ENCODE measurements around the gene TNKS1BP1. TPM values are rescaled to one million over a fixed set of nuclear protein-coding genes. Genes with fewer than 3 reads are reported as not detected.

The TNKS1BP1 gene
- total and polyA plus RNA-seq, 2 of the 8 experiments (the other 6 are each of a cell fraction or from before 2014, with no cell fraction given), result 50.0 to 122 TPM

DNA sequence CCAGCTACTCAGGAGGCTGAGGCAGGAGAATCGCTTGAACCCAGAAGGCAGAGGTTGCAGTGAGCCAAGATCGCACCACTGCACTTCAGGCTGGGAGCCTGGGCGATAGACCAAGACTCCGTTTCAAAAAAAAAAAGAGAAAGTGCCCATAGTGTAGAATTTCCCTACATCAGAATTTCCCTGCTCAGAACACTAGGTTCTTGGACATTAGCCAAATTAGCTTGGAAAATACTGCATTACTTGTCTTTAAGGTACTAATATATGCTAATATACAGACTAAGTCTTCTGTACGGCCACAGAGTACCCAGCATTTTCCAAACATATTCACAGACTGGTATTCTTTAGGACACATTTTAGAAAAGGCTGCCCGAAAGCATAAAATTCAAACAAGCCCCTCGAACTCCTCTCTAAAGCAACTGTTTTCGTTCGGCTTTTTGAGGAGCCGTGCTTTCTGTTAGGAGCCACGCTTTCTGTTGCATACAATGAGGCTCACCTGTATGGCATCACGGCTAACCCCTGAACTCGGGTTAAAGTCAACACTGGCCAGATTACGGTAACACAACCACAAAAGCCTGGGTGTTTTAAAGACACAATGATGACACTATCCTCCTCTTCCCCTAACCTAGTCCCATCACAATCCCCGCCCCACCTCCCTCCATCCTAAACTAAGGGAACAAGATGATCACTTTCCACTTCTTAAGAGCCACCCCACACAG lies 18.4 kb downstream of the TNKS1BP1 start (continued):
- no peak for TF ChIP-seq CHD7 (IDR thresholded peaks at IDR 0.05; ENCODE audit: insufficient replicate concordance, low read length)
- TF ChIP-seq MAFK (IDR thresholded peaks at IDR 0.05; ENCODE audit: low read depth, low read length), result no peak
- TF ChIP-seq POLR2A (IDR thresholded peaks at IDR 0.05; ENCODE audit: control extremely low read depth in 1 of 2, low read depth in 2 of 2, low read length in 2 of 2), result no peak
- no peak for TF ChIP-seq ATF3 (IDR thresholded peaks at IDR 0.05; ENCODE audit: insufficient read depth, low read depth, low read length)
- no peak for TF ChIP-seq ASH2L (IDR thresholded peaks at IDR 0.05; ENCODE audit: low read length)
- TF ChIP-seq E2F6 (IDR thresholded peaks at IDR 0.05), result no peak
- no peak for TF ChIP-seq HDAC2 (IDR thresholded peaks at IDR 0.05; ENCODE audit: borderline replicate concordance in 1 of 2, low read depth in 2 of 2, low read length in 2 of 2)
- TF ChIP-seq MAX (IDR thresholded peaks at IDR 0.05), result no peak
- TF ChIP-seq YY1 (IDR thresholded peaks at IDR 0.05; ENCODE audit: low read depth, low read length), result no peak
